Thyroid gland (tissue), 4 donors: ENCODE results near the gene MED25. TPM values are rescaled to one million over a fixed set of nuclear protein-coding genes. Genes with fewer than 3 reads are reported as not detected.

ENCODE experiments used
- DNase-seq, 2 donors: peaks; one replicate each; pipeline ENCODE4 v3.0.0-alpha.2; 2019
- H3K27ac ChIP-seq, 3 donors: fragments of 200-600 bp; sonication (generic); 1 replicate in 2 of 3; 2 replicates in 1 of 3; pipeline ENCODE4 v1.5.1; 2016 to 2019; ENCODE audit warnings: mild to moderate bottlenecking in 1 of 3, moderate library complexity in 1 of 3
- H3K27me3 ChIP-seq: fragments of 200-600 bp; sonication (generic); one replicate; pipeline ENCODE4 v1.5.1; 2019
- H3K36me3 ChIP-seq, 2 donors: fragments of 200-600 bp; sonication (generic); one replicate each; pipeline ENCODE4 v1.5.1; 2016 to 2019
- H3K4me1 ChIP-seq, 2 donors: fragments of 200-600 bp; sonication (generic); one replicate each; pipeline ENCODE4 v1.5.1; 2017 to 2019
- H3K4me3 ChIP-seq, 3 donors: fragments of 200-600 bp; sonication (generic); replicated peaks in 1 of 3; 1 replicate in 2 of 3; 2 replicates in 1 of 3; pipeline ENCODE4 v1.5.1; 2016; ENCODE audit warnings: mild to moderate bottlenecking in 1 of 3
- H3K9me3 ChIP-seq: fragments of 200-600 bp; sonication (generic); one replicate; pipeline ENCODE4 v1.5.1; 2017
- POLR2A ChIP-seq, 2 donors: fragments of 450-650 bp; IDR thresholded peaks; one replicate each; pipeline ENCODE4 v1.6.1; 2017; ENCODE audit warnings: antibody characterized with exemption in 2 of 2, mild to moderate bottlenecking in 2 of 2, moderate library complexity in 1 of 2
- WGBS, 2 donors: methylation state at CpG; one replicate each; pipeline ENCODE4 v1.1.5; 2017; 5-methylcytosine and 5-hydroxymethylcytosine counted together
- intact Hi-C: fragments of 100-400 bp; cut with DNase I; formaldehyde crosslinking; loops from one replicate; pipeline ENCODE4 v1.15.1; 2023
- total RNA-seq, 4 donors: library from RNA; depleted of rRNA; stranded (reverse); fragments of >200 nt; gene quantifications; one replicate each; pipeline ENCODE4 v1.2.3, GENCODE V29; 2016
- TF ChIP-seq, protein P1 (sequence below), 6 experiments: fragments of 200-600 bp in 3 of 6; fragments of 450-650 bp in 3 of 6; sonication (generic) in 3 of 6; IDR thresholded peaks; one replicate each; pipeline ENCODE4 v1.5.1; 2016 to 2019; ENCODE audit warnings: antibody characterized with exemption in 6 of 6, mild to moderate bottlenecking in 2 of 6, inconsistent platforms in 1 of 6, moderate library complexity in 1 of 6

The MED25 gene
- total RNA-seq, 4 donors from 2014 or later = 42.6 to 50.2 (median 44.9) TPM

GRCh38 chr19:49875177-49875576, 57.1 kb downstream of the MED25 start:
- intact Hi-C loops = loop anchor here (10.0 kb wide), 1 partner anchor 110 kb away; the partner anchor contains the start of genes AP2A1 and TSKS
- peaks cover 9 to 12% of the 10 kb centered on the region in 2 donors for H3K36me3 ChIP-seq
- 85 to 86% methylated on average over 4 of the region's 4 CpGs for WGBS, 2 donors
- no peaks in the 10 kb centered on the region for H3K27me3 ChIP-seq
- H3K4me3 ChIP-seq = peak overlapping the region in 1 of 3 donors; percentile 96
- H3K9me3 ChIP-seq = no peaks in the 10 kb centered on the region
- peaks cover 19 to 29% of the 10 kb centered on the region in 2 donors for H3K4me1 ChIP-seq
- TF ChIP-seq, protein P1, sequence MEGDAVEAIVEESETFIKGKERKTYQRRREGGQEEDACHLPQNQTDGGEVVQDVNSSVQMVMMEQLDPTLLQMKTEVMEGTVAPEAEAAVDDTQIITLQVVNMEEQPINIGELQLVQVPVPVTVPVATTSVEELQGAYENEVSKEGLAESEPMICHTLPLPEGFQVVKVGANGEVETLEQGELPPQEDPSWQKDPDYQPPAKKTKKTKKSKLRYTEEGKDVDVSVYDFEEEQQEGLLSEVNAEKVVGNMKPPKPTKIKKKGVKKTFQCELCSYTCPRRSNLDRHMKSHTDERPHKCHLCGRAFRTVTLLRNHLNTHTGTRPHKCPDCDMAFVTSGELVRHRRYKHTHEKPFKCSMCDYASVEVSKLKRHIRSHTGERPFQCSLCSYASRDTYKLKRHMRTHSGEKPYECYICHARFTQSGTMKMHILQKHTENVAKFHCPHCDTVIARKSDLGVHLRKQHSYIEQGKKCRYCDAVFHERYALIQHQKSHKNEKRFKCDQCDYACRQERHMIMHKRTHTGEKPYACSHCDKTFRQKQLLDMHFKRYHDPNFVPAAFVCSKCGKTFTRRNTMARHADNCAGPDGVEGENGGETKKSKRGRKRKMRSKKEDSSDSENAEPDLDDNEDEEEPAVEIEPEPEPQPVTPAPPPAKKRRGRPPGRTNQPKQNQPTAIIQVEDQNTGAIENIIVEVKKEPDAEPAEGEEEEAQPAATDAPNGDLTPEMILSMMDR (IDR thresholded peaks at IDR 0.05) = no peak
- no peak for TF ChIP-seq POLR2A (IDR thresholded peaks at IDR 0.05)
- no peak for DNase-seq
- peak overlapping the region in 2 of 3 donors; percentile 98 to 100 for H3K27ac ChIP-seq

GRCh38 chr19:49875857-49876421, 57.9 kb downstream of the MED25 start:
- Histone ChIP-seq H3K27me3 (no peaks in the 10 kb centered on the region), H3K36me3 (peaks cover 15 to 20% of the 10 kb centered on the region in 2 donors), H3K4me1 (peaks cover 15 to 21% of the 10 kb centered on the region in 2 donors), H3K27ac (peak overlapping the region; percentile 98 to 100 (median 98)), H3K4me3 (peak overlapping the region; percentile 65 to 99 (median 96)), H3K9me3 (no peaks in the 10 kb centered on the region)
- 0% methylated on average over 8 to 27 of the region's 28 CpGs for WGBS, 2 donors
- TF ChIP-seq, protein P1 (IDR thresholded peaks at IDR 0.05) = no peak
- no peak for TF ChIP-seq POLR2A (IDR thresholded peaks at IDR 0.05)
- DNase-seq = peak; percentile 45 to 48
- intact Hi-C loops = loop anchor here (10.0 kb wide), 1 partner anchor 111 kb away; the partner anchor contains the start of genes AP2A1 and TSKS

- WGBS, 2 donors = 1% methylated on average over 11 to 16 of the region's 46 CpGs
- peak in 1 of 2 donors; percentile 41 for TF ChIP-seq POLR2A (IDR thresholded peaks at IDR 0.05)
- TF ChIP-seq, protein P1 (IDR thresholded peaks at IDR 0.05) = no peak
- H3K27ac ChIP-seq = peak overlapping the region; percentile 98 to 100 (median 98)
- intact Hi-C loops = loop anchor here (10.0 kb wide), 1 partner anchor 112 kb away; the partner anchor contains the start of genes AP2A1 and TSKS
- H3K36me3 ChIP-seq = peaks cover 15 to 23% of the 10 kb centered on the region in 2 donors
- no peaks in the 10 kb centered on the region for H3K9me3 ChIP-seq
- no peaks in the 10 kb centered on the region for H3K27me3 ChIP-seq
- DNase-seq = peak; percentile 98 to 99
- peaks cover 15 to 19% of the 10 kb centered on the region in 2 donors for H3K4me1 ChIP-seq
- H3K4me3 ChIP-seq = peak overlapping the region; percentile 65 to 99 (median 96)
These were observed 58.4 kb downstream of the MED25 start for GRCh38 chr19:49876422-49877019.

GRCh38 chr19:49877020-49877878, 59.2 kb downstream of the MED25 start, which contains the start of the genes AKT1S1 and TBC1D17:
TSS of gene AKT1S1 (minus strand) at chr19:49877355. CDS start at chr19:49873295, 4,060 bp downstream.
TSS of gene TBC1D17 (plus strand) at chr19:49877702. CDS start at chr19:49877724, 22 bp downstream.
- peak; percentile 99 for DNase-seq
- peaks cover 15 to 19% of the 10 kb centered on the region in 2 donors for H3K4me1 ChIP-seq
- 1% methylated on average over 48 to 50 of the region's 61 CpGs for WGBS, 2 donors
- H3K36me3 ChIP-seq = peaks cover 22 to 30% of the 10 kb centered on the region in 2 donors
- H3K27me3 ChIP-seq = no peaks in the 10 kb centered on the region
- intact Hi-C loops = loop anchor here (10.0 kb wide), 1 partner anchor 112 kb away; the partner anchor contains the start of genes AP2A1 and TSKS
- no peaks in the 10 kb centered on the region for H3K9me3 ChIP-seq
- peak within 1 kb of the TSS; percentile 65 to 99 (median 96) for H3K4me3 ChIP-seq
- TF ChIP-seq, protein P1 (IDR thresholded peaks at IDR 0.05) = no peak
- peak; percentile 90 to 93 for TF ChIP-seq POLR2A (IDR thresholded peaks at IDR 0.05)
- peak within 1 kb of the TSS; percentile 98 to 100 (median 98) for H3K27ac ChIP-seq
